Measurements from ENCODE around the gene MAGOHB. TPM values are rescaled to one million over a fixed set of nuclear protein-coding genes. Genes with fewer than 3 reads are reported as not detected.
"Not testable (repeated sequence)": the region's sequence is repeated elsewhere in the genome, so short reads cannot be mapped to it uniquely, and the experiment has no call there.

MAGOHB gene
- total RNA-seq, 4 donors from 2014 or later, result 10.2 to 29.7 (median 11.8) TPM

DNA sequence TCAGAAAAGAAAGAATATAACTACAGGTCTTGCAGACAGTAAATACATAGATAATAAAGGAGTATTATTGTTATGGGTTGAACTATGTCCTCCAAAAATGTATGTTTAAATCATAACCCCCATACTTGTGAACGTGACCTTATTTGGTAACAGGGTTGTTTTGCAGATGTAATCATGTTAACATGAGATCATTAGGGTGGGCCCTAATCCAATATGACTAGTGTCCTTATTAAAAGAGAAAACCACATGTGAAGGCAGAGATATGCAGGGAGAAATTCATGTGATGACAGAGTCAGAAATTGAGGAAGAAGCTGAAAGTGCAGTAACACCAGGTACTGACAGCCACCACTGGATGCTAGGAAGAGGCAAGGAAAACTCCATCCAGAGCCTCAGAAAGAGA lies 29.0 kb downstream of the MAGOHB start:
- 57 to 67% methylated on average over 1 of the region's 1 CpG for WGBS, 2 donors (ENCODE audit: low coverage in 1 of 2)
- Histone ChIP-seq H3K4me1 (no peaks in the 10 kb centered on the region), H3K27me3 (no peaks in the 10 kb centered on the region), H3K27ac (no peak overlapping the region), H3K4me3 (no peak overlapping the region), H3K9me3 (no peaks in the 10 kb centered on the region), H3K36me3 (peaks cover 0 to 42% of the 10 kb centered on the region in 2 donors)
- ATAC-seq, result no peak
- TF ChIP-seq, protein P1, sequence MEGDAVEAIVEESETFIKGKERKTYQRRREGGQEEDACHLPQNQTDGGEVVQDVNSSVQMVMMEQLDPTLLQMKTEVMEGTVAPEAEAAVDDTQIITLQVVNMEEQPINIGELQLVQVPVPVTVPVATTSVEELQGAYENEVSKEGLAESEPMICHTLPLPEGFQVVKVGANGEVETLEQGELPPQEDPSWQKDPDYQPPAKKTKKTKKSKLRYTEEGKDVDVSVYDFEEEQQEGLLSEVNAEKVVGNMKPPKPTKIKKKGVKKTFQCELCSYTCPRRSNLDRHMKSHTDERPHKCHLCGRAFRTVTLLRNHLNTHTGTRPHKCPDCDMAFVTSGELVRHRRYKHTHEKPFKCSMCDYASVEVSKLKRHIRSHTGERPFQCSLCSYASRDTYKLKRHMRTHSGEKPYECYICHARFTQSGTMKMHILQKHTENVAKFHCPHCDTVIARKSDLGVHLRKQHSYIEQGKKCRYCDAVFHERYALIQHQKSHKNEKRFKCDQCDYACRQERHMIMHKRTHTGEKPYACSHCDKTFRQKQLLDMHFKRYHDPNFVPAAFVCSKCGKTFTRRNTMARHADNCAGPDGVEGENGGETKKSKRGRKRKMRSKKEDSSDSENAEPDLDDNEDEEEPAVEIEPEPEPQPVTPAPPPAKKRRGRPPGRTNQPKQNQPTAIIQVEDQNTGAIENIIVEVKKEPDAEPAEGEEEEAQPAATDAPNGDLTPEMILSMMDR (IDR thresholded peaks at IDR 0.05), result no peak
- TF ChIP-seq EP300 (IDR thresholded peaks at IDR 0.05), result no peak
- TF ChIP-seq POLR2A (IDR thresholded peaks at IDR 0.05), result no peak

DNA sequence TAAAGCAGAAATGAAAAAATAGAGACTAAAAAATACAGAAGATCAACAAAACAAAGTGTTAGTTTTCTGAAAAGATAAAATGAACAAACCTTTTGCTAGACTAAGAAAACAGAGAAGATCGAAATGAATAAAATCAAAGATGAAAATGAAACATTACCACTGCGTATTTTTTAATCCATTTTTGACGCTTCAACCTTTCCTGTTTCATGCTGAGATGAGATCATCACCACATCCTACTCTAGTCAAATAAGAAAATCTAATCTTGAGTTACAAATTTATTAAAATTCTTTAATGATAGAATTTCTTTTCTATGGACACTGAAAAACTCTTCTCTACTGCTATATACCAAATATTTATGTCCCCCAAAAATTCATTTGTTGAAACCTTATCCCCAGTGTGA lies 30.7 kb downstream of the MAGOHB start:
- H3K36me3 ChIP-seq, result peaks cover 0 to 34% of the 10 kb centered on the region in 2 donors
- H3K27me3 ChIP-seq, result no peaks in the 10 kb centered on the region
- H3K9me3 ChIP-seq, result no peaks in the 10 kb centered on the region
- ATAC-seq, result no peak
- H3K4me3 ChIP-seq, result no peak overlapping the region
- TF ChIP-seq, protein P1 (IDR thresholded peaks at IDR 0.05), result no peak
- no peak for TF ChIP-seq POLR2AphosphoS5 (IDR thresholded peaks at IDR 0.05)
- TF ChIP-seq POLR2A (IDR thresholded peaks at IDR 0.05), result no peak
- TF ChIP-seq EP300 (IDR thresholded peaks at IDR 0.05), result no peak
- H3K27ac ChIP-seq, result no peak overlapping the region
- 90 to 94% methylated on average over 3 of the region's 3 CpGs for WGBS, 2 donors (ENCODE audit: low coverage in 1 of 2)
- H3K4me1 ChIP-seq, result no peaks in the 10 kb centered on the region

DNA sequence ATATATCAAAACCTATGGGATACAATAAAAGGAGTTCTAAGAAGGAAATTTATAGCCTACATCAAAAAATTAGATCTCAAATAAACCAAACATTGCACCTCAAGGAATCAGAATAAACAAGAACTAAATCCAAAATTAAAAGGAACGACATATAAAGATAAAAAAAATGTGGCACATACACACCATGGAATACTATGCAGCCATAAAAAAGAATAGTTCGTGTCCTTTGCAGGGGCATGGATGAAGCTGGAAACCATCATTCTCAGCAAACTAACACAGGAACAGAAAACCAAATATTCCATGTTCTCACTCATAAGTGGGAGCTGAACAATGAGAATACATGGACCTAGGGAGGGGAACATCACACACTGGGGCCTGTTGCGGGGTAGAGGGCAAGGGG lies 31.3 kb downstream of the MAGOHB start:
- 76 to 98% methylated on average over 3 of the region's 3 CpGs for WGBS, 2 donors (ENCODE audit: low coverage in 1 of 2)
- not testable (repeated sequence) for H3K27me3 ChIP-seq, H3K4me1 ChIP-seq, ATAC-seq, H3K9me3 ChIP-seq, H3K4me3 ChIP-seq, H3K27ac ChIP-seq
- H3K36me3 ChIP-seq, result peaks cover 0 to 28% of the 10 kb centered on the region in 2 donors

DNA sequence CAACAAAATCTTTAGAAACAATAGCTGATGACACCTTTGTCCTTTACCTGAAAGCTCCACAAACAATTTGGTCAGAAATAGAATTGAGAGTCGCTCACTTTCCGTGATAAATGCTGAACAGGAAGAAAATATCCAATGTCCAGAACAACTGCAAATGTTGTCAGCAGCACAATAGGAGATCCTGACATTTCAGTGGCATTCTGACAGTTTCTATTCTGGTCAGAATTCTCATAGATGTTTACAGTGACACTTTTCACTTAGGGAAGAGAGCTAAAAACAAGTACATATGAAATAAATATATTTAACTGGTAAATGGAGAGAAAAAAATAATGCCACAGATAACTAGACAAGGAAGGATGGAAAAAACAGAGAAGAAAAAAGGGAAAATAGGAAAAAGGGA lies 39.1 kb downstream of the MAGOHB start:
- no peaks in the 10 kb centered on the region for H3K27me3 ChIP-seq
- ATAC-seq, result no peak
- no peak overlapping the region for H3K4me3 ChIP-seq
- TF ChIP-seq POLR2AphosphoS5 (IDR thresholded peaks at IDR 0.05), result no peak
- TF ChIP-seq POLR2A (IDR thresholded peaks at IDR 0.05), result no peak
- TF ChIP-seq EP300 (IDR thresholded peaks at IDR 0.05), result no peak
- TF ChIP-seq, protein P1 (IDR thresholded peaks at IDR 0.05), result no peak
- no peaks in the 10 kb centered on the region for H3K36me3 ChIP-seq
- WGBS, 2 donors (ENCODE audit: low coverage in 1 of 2), result 35% methylated on average over 2 of the region's 2 CpGs; no CpG with 5 or more reads in 1 of the 2 donors
- H3K9me3 ChIP-seq, result no peaks in the 10 kb centered on the region
- H3K27ac ChIP-seq, result no peak overlapping the region
- no peaks in the 10 kb centered on the region for H3K4me1 ChIP-seq

DNA sequence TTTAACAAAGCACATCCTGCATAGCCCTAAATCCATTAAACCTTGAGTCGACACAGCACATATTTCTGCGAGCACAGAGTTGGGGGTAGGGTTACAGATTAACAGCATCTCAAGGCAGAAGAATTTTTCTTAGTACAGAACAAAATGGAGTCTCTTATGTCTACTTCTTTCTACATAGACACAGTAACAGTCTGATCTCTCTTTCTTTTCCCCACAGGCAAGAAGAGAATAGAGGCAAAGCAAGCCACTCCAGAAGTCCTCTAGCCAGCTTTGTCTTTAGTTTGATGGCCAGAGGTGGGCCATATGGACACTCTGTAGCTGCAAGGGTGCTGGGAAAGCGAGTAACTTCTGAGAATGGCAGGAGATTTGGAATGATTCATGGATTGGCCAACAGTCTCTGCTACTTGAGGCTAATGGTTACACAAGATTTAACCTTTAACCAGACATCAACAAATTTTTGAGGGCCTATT lies 41.4 kb downstream of the MAGOHB start:
- H3K27me3 ChIP-seq, H3K9me3 ChIP-seq, H3K4me1 ChIP-seq, H3K4me3 ChIP-seq, H3K36me3 ChIP-seq, H3K27ac ChIP-seq, ATAC-seq: not testable (repeated sequence)
- WGBS, 2 donors (ENCODE audit: low coverage in 1 of 2), result 41% methylated on average over 2 of the region's 3 CpGs; no CpG with 5 or more reads in 1 of the 2 donors
- peak; percentile 25 for TF ChIP-seq POLR2AphosphoS5 (IDR thresholded peaks at IDR 0.05)

DNA sequence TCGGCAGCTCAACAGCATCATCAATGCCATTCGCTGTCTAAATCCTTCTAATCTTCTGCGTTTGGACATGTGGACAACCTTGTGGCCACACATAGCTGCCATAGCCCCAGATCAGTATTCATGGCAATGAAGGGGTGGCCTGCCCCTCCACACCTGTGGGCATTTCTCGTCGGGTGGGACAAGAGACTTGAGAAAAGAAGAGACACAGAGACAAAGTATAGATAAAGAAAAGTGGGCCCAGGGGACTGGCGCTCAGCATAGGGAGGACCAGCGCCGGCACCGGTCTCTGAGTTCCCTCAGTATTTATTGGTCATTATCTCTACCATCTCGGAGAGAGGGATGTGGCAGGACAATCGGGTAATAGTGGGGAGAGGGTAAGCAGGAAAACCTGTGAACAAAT lies 42.3 kb downstream of the MAGOHB start:
- Histone ChIP-seq H3K36me3 (no peaks in the 10 kb centered on the region), H3K4me1 (no peaks in the 10 kb centered on the region), H3K27ac (no peak overlapping the region), H3K27me3 (peaks cover 5% of the 10 kb centered on the region), H3K9me3 (no peaks in the 10 kb centered on the region), H3K4me3 (no peak overlapping the region)
- TF ChIP-seq POLR2A (IDR thresholded peaks at IDR 0.05) (no peak), POLR2AphosphoS5 (IDR thresholded peaks at IDR 0.05) (no peak), EP300 (IDR thresholded peaks at IDR 0.05) (no peak)
- TF ChIP-seq, protein P1 (IDR thresholded peaks at IDR 0.05), result no peak
- no peak for ATAC-seq
- 79 to 84% methylated on average over 4 to 11 of the region's 11 CpGs for WGBS, 2 donors (ENCODE audit: low coverage in 1 of 2)

All from gastroesophageal sphincter (tissue), 4 donors.